Activated T-helper 2 cell treated with anti-CD3 and anti-CD28 coated beads, Interferon-gamma antibody, Interleukin-2, Interleukin-4, amounts not matched to agents 10 μg/mL and 5 μg/mL and 100 μg/mL, durations not matched to agents 14 hours and 24 hours and 36 hours (primary cell): ENCODE measurements around the gene MRPL21. TPM values are rescaled to one million over a fixed set of nuclear protein-coding genes. Genes with fewer than 3 reads are reported as not detected.

Source experiments
- DNase-seq: peaks from one replicate; pipeline ENCODE4 v3.0.0; 2021; ENCODE audit warnings: low spot score
- H3K27ac Mint-ChIP-seq: one replicate; pipeline ENCODE4 v1.8.0; 2021; ENCODE audit warnings: mixed read lengths
- H3K27me3 Mint-ChIP-seq: one replicate; pipeline ENCODE4 v1.8.0; 2021; ENCODE audit warnings: low read depth, mixed read lengths
- H3K36me3 Mint-ChIP-seq: one replicate; pipeline ENCODE4 v1.8.0; 2021; ENCODE audit warnings: low read depth, mixed read lengths
- H3K4me1 Mint-ChIP-seq: one replicate; pipeline ENCODE4 v1.8.0; 2021; ENCODE audit warnings: low read depth, mixed read lengths
- H3K4me3 Mint-ChIP-seq: one replicate; pipeline ENCODE4 v1.8.0; 2021; ENCODE audit warnings: low read depth, mild to moderate bottlenecking, moderate library complexity, mixed read lengths
- H3K9me3 Mint-ChIP-seq: one replicate; pipeline ENCODE4 v1.8.0; 2021; ENCODE audit warnings: mixed read lengths
- intact Hi-C: fragments of 100-400 bp; cut with micrococcal nuclease; formaldehyde crosslinking; loops from one replicate; pipeline ENCODE4 v1.15.1; 2023
- total RNA-seq: library from RNA; stranded (reverse); gene quantifications from 2 replicates; pipeline ENCODE4 v1.2.3, GENCODE V29; 2022

The MRPL21 gene
- total RNA-seq, 1 donor from 2014 or later = 106 TPM

DNA sequence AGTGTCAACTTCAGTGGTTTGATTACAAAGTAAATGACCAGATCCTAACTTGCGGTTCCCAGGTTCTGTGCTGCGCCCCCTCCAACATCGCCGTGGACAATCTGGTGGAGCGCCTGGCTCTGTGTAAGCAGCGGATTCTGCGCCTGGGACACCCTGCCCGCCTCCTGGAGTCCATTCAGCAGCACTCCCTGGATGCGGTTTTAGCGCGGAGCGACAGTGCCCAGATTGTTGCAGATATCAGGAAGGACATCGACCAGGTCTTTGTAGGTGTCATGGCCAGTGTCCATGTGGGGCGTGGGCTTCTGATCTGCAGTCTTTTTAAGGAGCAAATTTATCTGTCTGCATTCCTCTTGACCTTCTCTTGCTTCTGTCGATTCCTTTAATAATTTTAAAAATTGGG lies 11.1 kb upstream of the MRPL21 start:
- no peak for DNase-seq
- intact Hi-C loops = no loop called here
- Mint-ChIP-seq H3K27me3 (no peaks in the 10 kb centered on the region), H3K9me3 (no peaks in the 10 kb centered on the region), H3K4me1 (no peaks in the 10 kb centered on the region), H3K4me3 (no peak overlapping the region), H3K36me3 (peaks cover 66% of the 10 kb centered on the region), H3K27ac (no peak overlapping the region)

DNA sequence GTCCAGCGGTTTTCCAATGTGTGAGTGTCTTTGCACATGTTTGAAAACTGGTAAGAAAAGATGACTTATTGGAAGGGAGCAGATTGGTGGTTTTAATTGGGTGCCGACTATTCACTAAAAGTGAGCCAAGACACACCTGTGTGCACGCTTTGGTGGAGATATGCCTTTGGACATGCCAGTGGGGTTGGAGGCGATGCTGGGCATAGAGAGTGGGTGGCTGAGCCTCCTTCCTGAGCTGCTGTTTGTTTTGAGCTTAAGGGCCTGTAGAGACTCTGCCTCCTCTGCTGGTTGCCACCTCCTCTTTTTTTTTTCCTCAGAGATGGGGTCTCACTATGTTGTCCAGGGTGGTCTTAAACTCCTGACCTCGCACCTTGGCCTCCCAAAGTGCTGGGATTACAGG lies 9.6 kb upstream of the MRPL21 start:
- DNase-seq = no peak
- Mint-ChIP-seq H3K9me3 (no peaks in the 10 kb centered on the region), H3K27ac (no peak overlapping the region), H3K27me3 (no peaks in the 10 kb centered on the region), H3K4me1 (no peaks in the 10 kb centered on the region), H3K36me3 (peaks cover 60% of the 10 kb centered on the region), H3K4me3 (no peak overlapping the region)
- intact Hi-C loops = no loop called here

DNA sequence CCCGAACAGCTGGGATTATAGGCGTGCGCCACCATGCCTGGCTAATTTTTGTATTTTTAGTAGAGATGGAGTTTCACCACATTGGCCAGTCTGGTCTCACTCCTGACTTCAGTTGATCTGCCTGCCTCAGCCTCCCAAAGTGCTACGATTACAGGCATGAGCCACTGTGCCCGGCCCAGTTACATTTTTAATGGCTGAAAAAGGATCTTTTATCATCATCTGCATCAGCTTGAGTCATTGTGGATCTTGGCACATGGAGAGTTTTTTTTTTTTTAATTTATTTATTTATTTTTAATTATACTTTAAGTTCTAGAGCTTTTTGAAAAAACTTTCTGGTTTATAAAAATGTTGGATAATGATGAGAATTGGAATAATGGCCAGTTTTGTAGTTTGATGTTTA lies 8.6 kb upstream of the MRPL21 start:
- DNase-seq = no peak
- H3K27me3 Mint-ChIP-seq = no peaks in the 10 kb centered on the region
- H3K4me1 Mint-ChIP-seq = no peaks in the 10 kb centered on the region
- no peaks in the 10 kb centered on the region for H3K9me3 Mint-ChIP-seq
- no peak overlapping the region for H3K27ac Mint-ChIP-seq
- no peak overlapping the region for H3K4me3 Mint-ChIP-seq
- intact Hi-C loops = no loop called here
- H3K36me3 Mint-ChIP-seq = peaks cover 57% of the 10 kb centered on the region

DNA sequence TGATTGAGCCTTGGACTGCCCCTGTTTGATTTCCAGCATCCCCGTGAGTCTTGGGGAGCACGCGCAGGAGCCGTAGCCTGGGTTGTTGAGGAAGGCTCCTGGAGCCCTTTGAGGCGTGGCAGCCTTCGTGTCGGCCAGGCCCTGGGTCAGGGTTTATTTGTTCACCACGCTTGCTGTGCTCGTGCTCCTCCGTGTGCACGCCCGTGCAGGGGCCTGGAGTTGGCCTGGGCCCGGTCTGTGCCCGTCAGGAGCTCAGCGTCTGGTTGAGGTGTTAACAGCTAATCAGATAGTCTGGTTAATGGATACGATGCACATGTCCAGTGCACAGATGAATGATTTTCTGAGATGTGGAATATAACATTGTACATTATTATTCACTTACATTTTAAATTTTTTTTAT lies 8.1 kb upstream of the MRPL21 start:
- H3K4me1 Mint-ChIP-seq = no peaks in the 10 kb centered on the region
- intact Hi-C loops = no loop called here
- no peaks in the 10 kb centered on the region for H3K9me3 Mint-ChIP-seq
- H3K27ac Mint-ChIP-seq = no peak overlapping the region
- peaks cover 56% of the 10 kb centered on the region for H3K36me3 Mint-ChIP-seq
- no peaks in the 10 kb centered on the region for H3K27me3 Mint-ChIP-seq
- H3K4me3 Mint-ChIP-seq = no peak overlapping the region
- DNase-seq = no peak

DNA sequence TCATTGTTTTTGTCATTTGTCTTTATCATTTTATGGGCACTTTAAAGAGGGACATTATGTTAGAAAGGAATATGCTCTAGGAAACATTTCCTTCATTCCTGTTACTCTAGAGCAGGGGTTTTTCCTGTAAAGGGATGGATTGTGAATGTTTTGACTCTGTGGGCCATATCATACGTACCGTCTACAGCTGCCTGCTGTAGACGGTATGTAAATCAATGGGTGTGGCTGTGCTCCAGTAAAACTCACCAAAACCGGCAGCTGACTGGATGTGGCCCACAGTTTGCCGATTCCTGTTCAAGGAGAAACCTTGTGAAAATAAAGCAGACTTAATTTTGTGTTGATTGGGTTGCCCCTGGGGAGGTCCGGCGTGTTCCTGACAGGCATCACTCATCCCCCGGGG lies 7.3 kb upstream of the MRPL21 start:
- intact Hi-C loops = no loop called here
- DNase-seq = no peak
- Mint-ChIP-seq H3K27ac (no peak overlapping the region), H3K9me3 (no peaks in the 10 kb centered on the region), H3K36me3 (peaks cover 49% of the 10 kb centered on the region), H3K4me1 (no peaks in the 10 kb centered on the region), H3K4me3 (no peak overlapping the region), H3K27me3 (no peaks in the 10 kb centered on the region)

DNA sequence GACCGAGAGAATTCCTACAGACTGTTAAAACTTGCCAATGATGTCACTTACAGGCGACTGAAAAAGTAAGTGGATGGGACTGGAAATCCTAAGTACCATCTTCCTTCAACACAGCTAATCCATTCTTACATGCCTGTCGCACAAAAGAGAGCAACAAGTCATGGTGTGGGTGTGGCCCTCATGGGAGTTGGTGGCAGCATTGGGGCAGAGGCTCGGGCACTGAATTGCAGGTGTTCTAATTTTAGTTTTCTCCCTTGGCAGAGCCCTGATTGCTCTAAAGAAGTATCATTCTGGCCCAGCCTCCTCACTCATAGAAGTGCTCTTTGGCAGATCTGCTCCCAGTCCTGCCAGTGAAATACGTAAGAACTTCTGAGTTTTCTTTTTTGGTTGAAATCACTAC lies 4.6 kb upstream of the MRPL21 start:
- DNase-seq = no peak
- peaks cover 13% of the 10 kb centered on the region for H3K4me1 Mint-ChIP-seq
- H3K36me3 Mint-ChIP-seq = peaks cover 49% of the 10 kb centered on the region
- intact Hi-C loops = no loop called here
- no peaks in the 10 kb centered on the region for H3K9me3 Mint-ChIP-seq
- no peak overlapping the region for H3K4me3 Mint-ChIP-seq
- H3K27me3 Mint-ChIP-seq = no peaks in the 10 kb centered on the region
- H3K27ac Mint-ChIP-seq = no peak overlapping the region

DNA sequence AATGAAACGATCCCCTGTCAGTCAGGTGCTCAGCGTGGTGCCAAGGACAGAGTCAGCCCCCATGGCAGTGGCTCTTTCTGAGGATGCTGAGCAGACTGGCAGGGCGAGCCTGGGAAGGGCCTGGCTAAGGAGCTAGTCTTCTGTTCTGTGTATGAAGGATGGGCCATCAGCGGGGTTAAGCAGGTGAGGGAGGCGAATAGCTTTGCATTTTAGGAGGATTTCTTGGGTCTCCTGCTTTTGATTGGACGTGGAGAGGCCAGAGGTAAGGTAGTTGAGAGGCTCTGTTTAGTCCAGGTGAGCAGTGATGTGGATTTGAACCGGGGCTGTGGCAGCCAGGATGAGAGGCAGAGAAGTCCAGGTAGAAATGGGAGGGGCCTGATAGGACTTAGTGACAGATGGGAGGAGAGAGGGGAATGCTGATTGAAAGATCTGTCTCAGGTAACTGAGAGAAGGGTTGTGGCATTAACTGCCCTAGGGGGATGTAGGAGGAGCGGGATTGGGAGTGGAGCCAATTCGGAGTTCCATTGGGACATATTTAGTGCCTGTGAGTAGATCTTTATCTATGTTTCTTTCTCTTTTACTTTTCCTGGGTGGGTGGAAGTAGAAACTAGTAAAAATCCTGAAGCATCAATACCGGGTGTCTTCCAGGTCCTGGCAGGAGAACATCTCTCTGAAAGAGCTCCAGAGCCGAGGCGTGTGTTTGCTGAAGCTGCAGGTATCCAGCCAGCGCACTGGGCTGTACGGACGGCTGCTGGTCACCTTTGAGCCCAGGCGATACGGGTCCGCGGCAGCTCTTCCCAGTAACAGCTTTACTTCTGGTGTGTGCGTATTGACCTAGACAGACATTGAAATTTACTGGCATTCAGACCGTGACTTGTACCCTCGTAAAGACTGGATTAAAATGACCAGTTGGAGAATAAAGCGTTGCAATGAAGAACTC lies 2.1 kb upstream of the MRPL21 start:
- Mint-ChIP-seq H3K36me3 (peaks cover 46% of the 10 kb centered on the region), H3K4me3 (peak overlapping the region; percentile 99), H3K9me3 (no peaks in the 10 kb centered on the region), H3K27me3 (no peaks in the 10 kb centered on the region), H3K4me1 (peaks cover 31% of the 10 kb centered on the region), H3K27ac (no peak overlapping the region)
- DNase-seq = no peak
- intact Hi-C loops = no loop called here

DNA sequence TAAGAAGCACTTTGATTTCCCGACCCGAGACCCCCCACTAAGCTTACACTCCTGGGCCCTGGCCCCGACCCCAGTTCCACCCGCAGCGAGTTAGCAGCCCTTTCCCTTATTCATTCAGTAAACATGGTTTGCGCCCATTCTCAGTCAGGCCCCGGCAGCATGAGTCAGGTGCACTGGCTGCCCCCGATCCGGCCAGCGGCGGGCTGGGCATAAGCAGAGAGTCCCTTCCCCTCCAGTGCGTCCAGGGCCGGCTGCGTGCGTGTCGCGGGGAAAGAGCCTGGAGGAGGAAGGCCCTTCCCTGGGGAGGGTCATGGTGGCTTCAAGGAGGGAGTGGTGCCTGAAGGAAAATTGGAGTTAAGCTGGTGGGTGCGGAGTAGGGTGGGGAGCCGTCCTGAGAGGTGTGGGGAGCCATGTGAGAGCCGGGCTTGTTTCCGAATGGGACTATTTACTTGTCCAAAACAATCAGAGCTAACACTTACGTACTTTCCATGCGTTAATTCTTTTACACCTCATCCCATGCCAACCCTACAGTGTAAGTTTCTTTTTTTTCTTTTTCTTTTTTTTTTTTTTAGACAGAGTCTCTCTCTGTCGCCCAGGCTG lies 716 bp upstream of the MRPL21 start:
- peaks cover 31% of the 10 kb centered on the region for H3K4me1 Mint-ChIP-seq
- H3K27ac Mint-ChIP-seq = peak overlapping the region; percentile 93
- no peaks in the 10 kb centered on the region for H3K9me3 Mint-ChIP-seq
- intact Hi-C loops = no loop called here
- H3K36me3 Mint-ChIP-seq = peaks cover 51% of the 10 kb centered on the region
- no peaks in the 10 kb centered on the region for H3K27me3 Mint-ChIP-seq
- DNase-seq = no peak
- H3K4me3 Mint-ChIP-seq = peak overlapping the region; percentile 99

DNA sequence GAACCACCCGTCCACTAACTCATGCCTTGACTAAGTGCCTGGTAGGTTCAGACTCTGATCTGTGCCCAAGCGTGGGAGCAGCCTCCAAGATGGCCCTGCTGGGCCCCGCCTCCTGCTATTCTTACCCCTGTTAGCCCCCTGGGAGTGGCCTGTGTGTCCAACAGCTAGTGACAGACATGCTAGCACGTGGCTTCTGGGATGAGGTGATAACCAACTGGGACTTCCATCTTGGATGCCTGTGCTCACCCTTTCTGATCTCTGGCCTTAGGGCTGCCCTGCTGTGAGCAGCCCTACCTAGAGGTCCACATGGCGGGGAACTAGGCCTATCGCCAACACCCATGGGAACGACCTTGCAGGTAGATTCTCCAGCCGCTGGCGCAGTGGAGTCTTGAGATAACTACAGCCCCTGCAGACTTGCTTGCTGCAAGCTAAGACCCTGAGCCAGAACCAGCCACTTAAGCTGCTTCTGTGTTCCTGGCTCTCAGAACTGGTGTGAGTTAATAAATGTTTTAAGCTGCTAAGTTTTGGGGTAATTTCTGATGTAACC lies 2.7 kb downstream of the MRPL21 start:
- no peak for DNase-seq
- H3K27me3 Mint-ChIP-seq = no peaks in the 10 kb centered on the region
- H3K36me3 Mint-ChIP-seq = peaks cover 62% of the 10 kb centered on the region
- peaks cover 31% of the 10 kb centered on the region for H3K4me1 Mint-ChIP-seq
- H3K4me3 Mint-ChIP-seq = no peak overlapping the region
- no peaks in the 10 kb centered on the region for H3K9me3 Mint-ChIP-seq
- H3K27ac Mint-ChIP-seq = no peak overlapping the region
- intact Hi-C loops = no loop called here

DNA sequence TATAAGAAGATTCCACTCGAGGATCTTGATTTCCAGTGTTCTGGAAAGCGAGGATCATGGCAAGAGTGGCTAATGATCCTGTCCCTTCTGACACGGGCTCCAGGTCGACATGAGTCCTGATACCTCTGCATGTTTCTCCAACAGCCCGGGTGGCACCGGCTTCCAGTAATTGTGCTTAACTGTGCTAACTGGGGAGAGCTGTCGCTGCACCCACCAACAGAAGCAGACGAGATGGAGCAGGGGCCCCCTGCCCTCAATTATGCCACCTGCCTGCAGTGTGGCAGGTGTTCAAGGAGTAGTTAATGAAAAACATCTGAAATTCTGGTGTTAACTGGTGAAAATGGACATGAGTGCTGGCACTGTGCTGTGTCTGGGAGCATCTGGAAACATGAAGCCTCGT lies 6.2 kb downstream of the MRPL21 start:
- Mint-ChIP-seq H3K27me3 (no peaks in the 10 kb centered on the region), H3K36me3 (peaks cover 56% of the 10 kb centered on the region), H3K9me3 (no peaks in the 10 kb centered on the region), H3K4me1 (peaks cover 10% of the 10 kb centered on the region), H3K27ac (no peak overlapping the region), H3K4me3 (no peak overlapping the region)
- intact Hi-C loops = no loop called here
- DNase-seq = no peak

DNA sequence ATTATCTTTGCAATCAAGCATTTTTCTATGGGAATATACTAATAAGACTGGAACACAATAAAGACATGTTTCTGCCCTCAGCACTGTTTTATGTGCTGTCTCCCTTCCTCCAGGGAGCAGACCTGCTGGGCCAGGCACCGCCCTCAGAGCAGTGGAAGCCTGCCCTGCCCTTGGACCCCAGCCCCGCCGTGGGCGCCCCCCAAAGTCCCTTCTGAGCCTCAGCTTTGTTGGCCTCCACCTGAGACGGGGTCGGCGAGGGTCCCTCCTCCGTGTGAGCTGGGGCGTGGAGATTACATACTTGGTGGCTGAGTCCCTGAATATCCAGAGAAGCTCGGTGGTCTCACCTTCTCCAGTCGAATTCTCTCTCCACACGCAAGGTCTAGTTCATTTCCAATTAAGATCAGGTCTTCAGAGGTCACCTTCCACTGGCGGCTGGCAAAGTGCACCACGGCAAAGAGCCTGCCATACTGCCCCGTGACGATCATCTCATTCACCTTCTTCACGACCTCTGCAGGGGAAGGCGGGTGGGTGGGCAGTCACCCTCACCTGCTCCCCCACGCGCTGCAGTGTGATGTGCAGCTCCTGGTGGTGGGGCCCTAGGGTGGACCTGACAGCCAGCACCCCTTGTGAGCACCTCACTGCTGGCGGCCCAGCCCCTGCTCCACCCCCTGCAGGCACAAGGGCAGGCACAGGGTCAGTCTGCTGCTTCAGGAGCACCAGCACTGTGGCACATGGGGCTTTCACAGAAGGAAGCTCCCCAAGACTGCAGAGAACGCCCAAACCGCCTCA lies 7.3 kb downstream of the MRPL21 start:
- no peaks in the 10 kb centered on the region for H3K27me3 Mint-ChIP-seq
- intact Hi-C loops = no loop called here
- H3K27ac Mint-ChIP-seq = no peak overlapping the region
- H3K36me3 Mint-ChIP-seq = peaks cover 51% of the 10 kb centered on the region
- no peaks in the 10 kb centered on the region for H3K4me1 Mint-ChIP-seq
- no peak for DNase-seq
- H3K9me3 Mint-ChIP-seq = no peaks in the 10 kb centered on the region
- no peak overlapping the region for H3K4me3 Mint-ChIP-seq

DNA sequence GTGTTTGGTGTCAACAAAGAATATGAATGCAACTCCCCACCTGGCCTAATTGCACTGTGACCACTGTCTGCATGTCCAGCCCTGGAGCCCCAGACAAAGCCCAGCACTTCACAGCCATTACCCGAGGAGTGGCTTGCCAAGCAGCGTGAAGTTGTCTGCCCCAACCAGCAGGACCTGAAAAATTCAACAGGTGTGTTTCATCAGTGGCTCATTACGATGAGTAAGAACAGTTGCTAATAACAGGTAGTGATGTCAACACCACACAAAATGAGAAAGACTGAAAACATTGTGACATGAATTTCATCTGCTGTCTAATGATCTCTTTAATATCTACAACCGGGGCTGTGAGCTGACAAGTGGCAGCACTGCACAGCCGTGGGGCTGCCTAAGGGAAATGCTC lies 10.3 kb downstream of the MRPL21 start:
- intact Hi-C loops = no loop called here
- no peak for DNase-seq
- Mint-ChIP-seq H3K4me1 (no peaks in the 10 kb centered on the region), H3K27ac (no peak overlapping the region), H3K4me3 (no peak overlapping the region), H3K36me3 (peaks cover 49% of the 10 kb centered on the region), H3K27me3 (no peaks in the 10 kb centered on the region), H3K9me3 (no peaks in the 10 kb centered on the region)
